HG03135 (cell line): Measurements from ENCODE around the gene CNKSR1.

Experiments
- ATAC-seq: cut with Tn5 transposase; IDR thresholded peaks from one replicate; pipeline ENCODE4 v1.9.1; 2021; ENCODE audit warnings: mild to moderate bottlenecking, moderate library complexity; ENCODE audit not compliant: unreplicated experiment

Gene CNKSR1

GRCh38 chr1:26159743-26160039 is 17.6 kb upstream of the CNKSR1 start:
- ATAC-seq: no peak

- ATAC-seq: no peak
These were observed 16.5 kb upstream of the CNKSR1 start for GRCh38 chr1:26160527-26161414.

- ATAC-seq: no peak
These were observed 15.7 kb upstream of the CNKSR1 start for GRCh38 chr1:26161415-26162219.

GRCh38 chr1:26162220-26162709 is 15.0 kb upstream of the CNKSR1 start:
- ATAC-seq: no peak

- ATAC-seq: no peak
These were observed 13.6 kb upstream of the CNKSR1 start for GRCh38 chr1:26163684-26164035.

GRCh38 chr1:26164036-26164860 is 13.0 kb upstream of the CNKSR1 start:
- ATAC-seq: no peak

- no peak for ATAC-seq
These were observed 12.1 kb upstream of the CNKSR1 start for GRCh38 chr1:26164861-26165842.

- no peak for ATAC-seq
These were observed 10.5 kb upstream of the CNKSR1 start for GRCh38 chr1:26166719-26167281.

GRCh38 chr1:26168410-26169197 is 8.7 kb upstream of the CNKSR1 start, which contains the start of gene C1orf232:
TSS of gene C1orf232 (minus strand) at chr1:26168963. CDS start at chr1:26168499, 464 bp downstream.
- no peak for ATAC-seq

GRCh38 chr1:26169198-26169554 is 8.1 kb upstream of the CNKSR1 start:
- ATAC-seq: no peak

GRCh38 chr1:26169669-26170471 is 7.4 kb upstream of the CNKSR1 start, which contains the start of gene ZNF593:
TSS of gene ZNF593 (plus strand) at chr1:26169908. CDS start at chr1:26169984, 76 bp downstream.
- ATAC-seq: peak; percentile 93

GRCh38 chr1:26170472-26170821 is 6.8 kb upstream of the CNKSR1 start:
- ATAC-seq: no peak

- ATAC-seq: no peak
These were observed 5.9 kb upstream of the CNKSR1 start, which contains the start of gene ZNF593OS for GRCh38 chr1:26171084-26172072. TSS of gene ZNF593OS (minus strand) at chr1:26171832. CDS start at chr1:26171661, 171 bp downstream.

- no peak for ATAC-seq
These were observed 1.9 kb upstream of the CNKSR1 start for GRCh38 chr1:26175346-26175745.

GRCh38 chr1:26180010-26180506 is 2.8 kb downstream of the CNKSR1 start:
- no peak for ATAC-seq

GRCh38 chr1:26181586-26182382 is 4.5 kb downstream of the CNKSR1 start:
- ATAC-seq: no peak
